SIG-M5 (cell line): ENCODE data around the gene PRKCA.
"Not testable (repeated sequence)": the region's sequence is repeated elsewhere in the genome, so short reads cannot be mapped to it uniquely, and the experiment has no call there.

ENCODE experiments used
- DNase-seq: peaks from one replicate; lab custom pipeline; 2025; lab: John Stamatoyannopoulos, UW

The PRKCA gene

DNA sequence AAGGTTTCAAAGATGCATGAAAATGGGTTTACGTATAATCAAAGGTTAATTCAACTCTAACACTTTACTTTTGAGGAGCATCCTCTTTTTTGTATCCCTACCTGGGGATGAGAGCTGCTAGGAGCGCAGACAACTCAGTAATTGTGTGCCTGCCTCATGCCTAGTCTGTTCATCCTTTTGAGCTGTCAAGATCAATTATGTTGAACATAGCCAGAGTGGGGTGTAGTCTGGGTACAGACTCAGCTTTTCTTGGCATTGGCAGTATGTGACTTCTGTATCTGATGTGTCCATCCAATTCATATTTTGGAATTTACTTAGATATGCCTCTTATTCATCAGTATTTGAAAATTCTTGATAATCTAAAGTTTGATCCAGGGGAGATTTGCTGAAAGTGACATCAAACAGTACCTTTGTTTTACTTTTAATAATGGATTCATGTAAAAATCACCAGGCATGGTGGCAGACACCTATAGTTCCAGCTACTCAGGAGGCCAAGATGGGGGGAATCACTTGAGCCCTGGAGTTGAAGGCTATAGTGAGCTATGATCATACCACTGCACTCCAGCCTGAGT lies 24.1 kb downstream of the PRKCA start:
- DNase-seq, result no peak

DNA sequence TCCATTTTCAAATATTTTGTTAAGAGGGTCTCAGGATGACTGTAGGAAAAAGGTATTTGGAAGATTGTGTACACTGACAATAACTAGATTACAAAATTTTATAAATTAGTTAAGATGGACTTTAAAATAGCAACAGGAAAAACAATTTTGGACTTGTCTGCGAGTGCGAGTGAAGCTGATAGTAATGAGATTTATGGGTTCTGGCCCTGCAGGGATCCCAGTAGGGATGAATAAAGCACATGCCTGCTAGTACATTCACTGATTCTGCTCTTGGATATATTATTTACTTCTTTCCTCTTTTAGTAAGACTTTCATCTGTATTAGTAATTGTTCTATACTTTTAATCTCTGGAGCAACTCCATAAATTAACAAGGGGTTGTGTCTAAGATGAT lies 28.2 kb downstream of the PRKCA start:
- no peak for DNase-seq

DNA sequence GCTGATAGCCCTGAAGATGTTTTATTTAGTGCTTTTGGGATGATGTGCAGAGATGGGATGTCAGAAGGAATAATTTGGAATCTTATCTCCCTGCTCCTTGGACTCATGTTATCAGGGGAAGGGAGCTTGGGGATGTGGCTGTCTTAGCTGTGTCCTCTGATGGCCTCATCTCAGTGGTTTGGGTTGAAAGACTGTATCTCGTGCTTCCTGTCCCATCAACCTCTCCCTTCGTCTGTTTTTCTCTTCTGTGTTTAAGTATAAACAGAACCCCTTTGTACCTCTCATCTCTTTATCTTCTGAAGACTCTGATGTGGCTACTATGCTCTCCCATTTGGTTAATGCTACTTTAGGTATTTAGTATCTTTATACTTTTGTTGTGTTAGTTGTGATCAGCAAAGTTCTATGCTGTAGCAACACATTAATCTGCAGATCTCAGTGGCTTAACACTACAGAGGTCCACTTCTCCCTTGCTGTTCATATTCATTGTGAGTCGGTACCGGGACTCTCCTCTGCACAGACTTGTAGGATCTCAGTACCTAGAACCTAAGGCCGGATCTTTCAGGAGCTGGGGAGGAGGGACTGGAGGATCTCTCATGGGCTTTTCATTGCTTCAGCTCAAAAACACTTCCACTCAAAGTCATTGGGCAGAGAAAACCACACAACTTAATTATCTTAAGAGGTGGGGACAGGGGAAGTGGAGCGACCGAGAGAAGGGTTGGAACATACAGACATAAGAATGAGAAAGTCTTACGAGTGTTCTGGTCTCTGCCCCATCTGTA lies 28.8 kb downstream of the PRKCA start:
- no peak for DNase-seq

DNA sequence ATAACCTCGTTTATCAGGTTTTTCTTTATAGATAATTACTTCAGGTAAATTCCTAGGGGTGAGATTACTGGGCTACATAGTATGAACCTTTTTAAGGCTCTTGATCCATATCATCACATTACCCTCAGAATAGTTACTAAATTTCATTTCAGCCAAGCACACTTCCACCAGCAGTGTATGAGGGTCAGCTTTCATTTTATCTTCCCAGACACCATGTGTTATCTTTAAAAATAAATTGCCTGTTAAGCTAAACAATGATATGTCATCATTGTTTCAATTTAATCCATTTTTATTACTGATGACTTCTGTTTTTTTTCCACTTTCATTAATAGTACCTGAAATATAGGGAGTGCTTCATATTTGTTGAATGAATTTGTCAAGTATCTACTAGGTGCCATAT lies 33.4 kb downstream of the PRKCA start:
- DNase-seq, result no peak

- no peak for DNase-seq
Observed at GRCh38 chr17:66337268-66337667, 34.9 kb downstream of the PRKCA start.

GRCh38 chr17:66337866-66338485 lies 35.6 kb downstream of the PRKCA start:
- DNase-seq, result no peak

DNA sequence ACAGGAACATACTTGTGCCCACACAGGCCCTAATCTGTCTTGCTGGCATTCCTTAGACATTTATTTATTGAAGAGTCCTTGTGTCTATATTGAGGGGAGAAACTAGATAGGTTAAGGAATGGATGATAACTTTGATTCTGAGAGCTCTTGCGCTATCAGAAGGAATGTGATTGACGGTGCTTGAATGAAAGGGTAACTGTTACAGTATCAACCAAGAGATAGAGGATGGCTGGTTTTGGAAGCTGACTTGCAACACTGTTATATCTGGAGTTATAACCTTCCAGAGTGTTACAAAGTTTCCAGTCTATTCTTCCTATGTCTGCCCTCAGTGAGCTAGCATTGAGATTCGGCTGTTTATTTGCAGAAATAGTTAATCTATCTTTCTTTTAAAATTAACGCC lies 36.5 kb downstream of the PRKCA start:
- no peak for DNase-seq

DNA sequence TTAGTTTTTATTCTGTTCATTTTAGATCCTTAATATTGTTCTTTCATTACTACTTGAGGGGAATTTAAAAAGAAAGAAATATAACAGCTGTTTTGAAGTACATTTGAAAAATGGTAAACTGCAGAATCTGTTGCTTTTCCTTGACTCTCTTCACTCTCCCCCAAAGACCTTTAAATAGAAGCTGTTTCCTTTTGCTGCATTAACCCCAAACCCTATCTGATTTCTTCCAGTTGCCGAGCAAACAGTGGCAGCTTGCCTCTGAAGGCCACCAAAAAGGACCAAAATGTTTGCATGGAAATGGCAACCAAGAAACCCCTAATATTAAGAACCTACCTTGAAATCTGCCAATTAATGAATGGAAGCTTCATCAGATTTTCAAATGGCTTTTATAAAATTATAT lies 37.1 kb downstream of the PRKCA start:
- no peak for DNase-seq

- no peak for DNase-seq
Observed at GRCh38 chr17:66340720-66341119, 38.3 kb downstream of the PRKCA start.

DNA sequence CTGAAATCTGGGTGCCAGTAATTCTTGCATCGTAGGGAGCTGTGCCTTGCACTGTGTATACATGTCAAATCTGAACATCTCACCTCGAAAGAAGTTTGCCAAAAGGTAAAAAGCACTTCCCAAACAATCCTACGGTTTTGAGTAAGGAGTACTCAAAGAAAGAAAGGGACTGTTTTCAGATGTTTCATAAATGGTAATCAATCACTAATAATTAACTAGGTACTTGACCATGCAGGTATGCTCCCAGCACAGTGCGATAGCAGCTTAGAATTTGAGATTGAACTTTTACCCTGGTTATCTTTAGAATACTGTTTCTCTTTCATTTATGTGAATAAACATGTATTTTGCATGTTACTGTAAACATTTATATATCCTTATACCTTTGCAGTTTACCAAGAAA lies 39.0 kb downstream of the PRKCA start:
- DNase-seq, result no peak

DNA sequence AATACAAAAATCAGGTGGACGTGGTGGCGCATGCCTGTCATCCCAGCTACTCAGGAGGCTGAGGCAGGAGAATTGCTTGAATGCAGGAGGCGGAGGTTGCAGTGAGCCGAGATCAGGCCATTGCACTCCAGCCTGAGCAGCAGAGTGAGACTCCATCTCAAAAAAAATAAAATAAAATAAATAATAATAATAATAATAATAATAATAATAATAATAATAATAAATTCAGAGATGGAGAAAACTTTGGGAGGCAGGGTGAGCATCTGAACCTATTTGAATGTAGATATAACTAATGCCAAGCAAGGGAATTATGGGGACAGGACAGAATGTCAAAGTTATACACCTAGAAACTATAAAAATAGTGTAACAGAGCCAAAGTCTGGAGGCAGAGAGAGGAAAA lies 39.9 kb downstream of the PRKCA start:
- not testable (repeated sequence) for DNase-seq

- no peak for DNase-seq
Observed at GRCh38 chr17:66343531-66344078, 41.2 kb downstream of the PRKCA start.

GRCh38 chr17:66344473-66344872 lies 42.1 kb downstream of the PRKCA start:
- DNase-seq, result no peak

DNA sequence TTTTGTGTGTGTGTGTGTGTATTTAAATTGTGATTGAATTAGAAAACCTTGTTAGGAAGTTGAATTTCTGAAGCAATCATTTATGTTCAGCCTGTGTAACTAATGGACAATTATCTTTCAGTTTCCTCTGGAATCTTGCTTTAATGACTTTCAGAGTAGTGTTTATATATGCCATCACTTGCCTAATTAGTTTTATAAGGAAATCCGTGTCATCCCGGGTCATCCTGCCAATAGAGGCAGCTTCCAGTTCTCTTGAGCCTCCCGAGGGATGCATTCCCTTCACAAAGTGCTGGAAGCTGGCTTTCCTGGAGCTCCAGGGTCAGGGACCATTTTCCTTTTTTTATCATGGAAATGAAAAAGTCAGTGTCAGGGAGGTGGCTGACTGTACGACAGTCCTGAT lies 42.9 kb downstream of the PRKCA start:
- no peak for DNase-seq

GRCh38 chr17:66345949-66346638 lies 43.7 kb downstream of the PRKCA start:
- not testable (repeated sequence) for DNase-seq

- DNase-seq, result no peak
Observed at GRCh38 chr17:66347661-66348514, 45.5 kb downstream of the PRKCA start.

DNA sequence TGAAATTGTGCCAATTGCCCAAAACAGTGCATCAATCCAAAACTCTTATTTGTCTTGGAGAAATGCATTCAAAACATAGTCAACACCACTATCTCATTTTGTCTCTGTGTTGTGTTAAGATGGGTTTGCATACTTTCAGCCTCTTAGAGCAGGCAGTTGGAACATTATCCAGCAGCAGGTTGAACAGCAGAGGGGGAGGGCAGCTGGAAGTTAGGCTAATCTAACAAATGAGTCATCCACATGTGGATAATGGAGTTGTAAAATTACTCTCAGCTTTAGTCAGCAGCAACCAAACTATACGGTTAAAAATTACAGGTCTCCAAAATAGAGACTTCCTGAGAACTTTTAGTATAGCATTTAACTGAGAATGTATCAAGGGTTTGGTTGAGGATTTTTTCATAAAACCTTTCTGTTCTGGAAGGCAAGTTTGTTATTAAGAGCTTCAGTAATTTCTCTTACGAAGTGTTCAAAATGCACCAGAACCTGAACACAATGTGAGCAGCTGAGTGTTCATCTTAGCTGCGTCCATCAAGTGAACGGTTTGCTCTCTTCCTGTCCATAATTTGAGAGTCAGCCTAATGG lies 46.3 kb downstream of the PRKCA start:
- DNase-seq, result no peak

DNA sequence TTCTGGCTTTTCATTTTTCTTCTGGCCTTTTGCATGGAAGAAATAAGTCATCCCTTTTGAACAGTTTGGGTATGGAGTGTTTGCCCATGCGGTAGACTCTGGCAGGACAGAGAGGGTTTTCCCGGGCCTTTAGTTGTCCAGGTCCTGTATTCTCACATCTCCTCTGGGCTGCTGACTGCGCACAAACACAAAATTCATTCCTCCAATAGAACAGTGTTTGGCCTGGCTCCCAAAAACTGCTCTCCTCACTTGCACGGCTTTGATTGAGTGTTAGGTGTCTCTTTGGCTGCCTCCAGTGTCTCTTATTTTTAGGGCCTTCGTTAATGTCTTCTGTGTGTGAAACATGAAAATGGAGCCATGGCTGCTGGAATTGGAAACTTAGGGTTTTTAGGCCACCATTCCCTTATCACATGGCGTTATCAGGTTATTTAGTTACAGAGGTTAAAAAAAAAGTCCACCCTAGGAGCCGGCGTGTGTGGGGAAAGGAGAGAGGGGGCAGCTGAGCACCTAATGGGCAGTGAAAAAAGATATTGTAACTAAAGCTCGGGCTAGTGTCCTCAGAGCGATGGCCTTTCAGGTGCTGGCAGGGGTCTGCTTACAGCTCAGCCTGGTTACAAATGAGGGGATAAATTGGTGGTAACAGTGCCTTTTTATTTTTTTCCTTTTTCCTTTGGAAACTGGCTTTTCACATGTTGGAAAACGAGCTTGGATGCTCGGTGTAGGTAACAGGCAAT lies 47.3 kb downstream of the PRKCA start:
- DNase-seq, result no peak

- not testable (repeated sequence) for DNase-seq
Observed at GRCh38 chr17:66350576-66350975, 48.2 kb downstream of the PRKCA start.

DNA sequence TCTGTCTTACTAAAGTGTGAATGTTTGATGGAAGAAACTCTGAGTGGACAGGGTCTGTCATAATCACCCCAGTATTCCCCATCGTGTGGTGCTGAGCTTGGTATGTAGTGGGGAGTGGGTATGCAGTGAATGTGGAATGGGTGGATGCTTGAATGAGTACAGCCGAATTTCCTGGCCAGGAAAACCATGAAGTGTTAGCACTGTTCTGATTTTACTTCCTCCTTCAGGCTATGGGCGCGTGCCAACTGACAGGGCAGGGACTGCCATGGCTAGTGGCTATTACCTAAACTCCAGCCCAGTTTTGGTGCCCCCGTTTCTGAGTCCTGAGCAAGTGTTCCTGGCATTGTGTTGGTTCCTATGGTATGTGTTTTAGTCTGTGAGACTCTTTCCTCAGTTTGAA lies 48.6 kb downstream of the PRKCA start:
- no peak for DNase-seq

GRCh38 chr17:66351701-66352100 lies 49.3 kb downstream of the PRKCA start:
- no peak for DNase-seq
